NT2/D1 (cell line): ENCODE data around the gene FFAR1.
A peak's percentile ranks its signal among the peaks of the same experiment; 100 is the strongest.

Source experiments
- DNase-seq: peaks from one replicate; pipeline ENCODE4 v3.0.0-alpha.2; 2011; ENCODE audit warnings: low read depth, low spot score
- H3K27me3 ChIP-seq: 2 replicates; pipeline ENCODE4 v1.6.0; 2011; ENCODE audit warnings: mild to moderate bottlenecking; ENCODE audit not compliant: insufficient read length, insufficient read depth
- H3K36me3 ChIP-seq: 2 replicates; pipeline ENCODE4 v1.6.1; 2011; ENCODE audit warnings: mild to moderate bottlenecking, low read length, mixed read lengths; ENCODE audit not compliant: insufficient read depth, insufficient read length
- H3K4me1 ChIP-seq: 2 replicates; pipeline ENCODE4 v1.5.1; 2011; ENCODE audit not compliant: insufficient read depth, insufficient read length
- H3K4me3 ChIP-seq: 2 replicates; pipeline ENCODE4 v1.5.1; 2011; ENCODE audit warnings: low read depth; ENCODE audit not compliant: insufficient read length
- H3K9ac ChIP-seq: 2 replicates; pipeline ENCODE4 v1.6.0; 2011; ENCODE audit warnings: low read depth; ENCODE audit not compliant: insufficient read length
- H3K9me3 ChIP-seq: 2 replicates; pipeline ENCODE4 v1.5.1; 2011; ENCODE audit warnings: mild to moderate bottlenecking, low read length; ENCODE audit not compliant: insufficient read depth
- SUZ12 ChIP-seq: IDR thresholded peaks from 2 replicates; pipeline ENCODE4 v1.6.1; 2011; ENCODE audit not compliant: insufficient read length, insufficient read depth; ENCODE audit errors: extremely low read depth
- YY1 ChIP-seq: IDR thresholded peaks from 2 replicates; pipeline ENCODE4 v1.6.1; 2011; ENCODE audit not compliant: insufficient read length, insufficient read depth
- ZNF274 ChIP-seq: IDR thresholded peaks from 2 replicates; pipeline ENCODE4 v1.6.1; 2011; ENCODE audit warnings: mild to moderate bottlenecking, low read depth, low read length

The FFAR1 gene

GRCh38 chr19:35303357-35303915, 44.3 kb upstream of the FFAR1 start:
- DNase-seq, result no peak
- TF ChIP-seq YY1 (no peak), ZNF274 (no peak)
- H3K27me3 ChIP-seq, result no peaks in the 10 kb centered on the region
- H3K9me3 ChIP-seq, result no peaks in the 10 kb centered on the region
- H3K36me3 ChIP-seq, result no peaks in the 10 kb centered on the region
- peaks cover 16% of the 10 kb centered on the region for H3K4me1 ChIP-seq
- no peak overlapping the region for H3K9ac ChIP-seq
- H3K4me3 ChIP-seq, result no peak overlapping the region

- TF ChIP-seq SUZ12 (no peak), YY1 (no peak), ZNF274 (no peak)
- H3K4me1 ChIP-seq, result peaks cover 18% of the 10 kb centered on the region
- H3K27me3 ChIP-seq, result no peaks in the 10 kb centered on the region
- H3K36me3 ChIP-seq, result no peaks in the 10 kb centered on the region
- no peak overlapping the region for H3K9ac ChIP-seq
- no peak overlapping the region for H3K4me3 ChIP-seq
- H3K9me3 ChIP-seq, result no peaks in the 10 kb centered on the region
- DNase-seq, result no peak
Observed at GRCh38 chr19:35304036-35304435, 43.7 kb upstream of the FFAR1 start.

- Histone ChIP-seq H3K9me3 (no peaks in the 10 kb centered on the region), H3K4me1 (peaks cover 21% of the 10 kb centered on the region), H3K27me3 (no peaks in the 10 kb centered on the region), H3K4me3 (no peak overlapping the region), H3K36me3 (no peaks in the 10 kb centered on the region), H3K9ac (no peak overlapping the region)
- DNase-seq, result no peak
- TF ChIP-seq YY1, result no peak
- no peak for TF ChIP-seq ZNF274
- no peak for TF ChIP-seq SUZ12
Observed at GRCh38 chr19:35305181-35305580, 42.5 kb upstream of the FFAR1 start.

GRCh38 chr19:35306473-35307246, 41.0 kb upstream of the FFAR1 start:
- no peaks in the 10 kb centered on the region for H3K36me3 ChIP-seq
- no peak overlapping the region for H3K4me3 ChIP-seq
- H3K4me1 ChIP-seq, result peaks cover 17% of the 10 kb centered on the region
- DNase-seq, result no peak
- no peaks in the 10 kb centered on the region for H3K27me3 ChIP-seq
- no peak overlapping the region for H3K9ac ChIP-seq
- H3K9me3 ChIP-seq, result no peaks in the 10 kb centered on the region
- TF ChIP-seq ZNF274 (no peak), YY1 (no peak), SUZ12 (no peak)

- Histone ChIP-seq H3K9ac (no peak overlapping the region), H3K36me3 (no peaks in the 10 kb centered on the region), H3K4me3 (no peak overlapping the region), H3K27me3 (no peaks in the 10 kb centered on the region), H3K4me1 (peaks cover 21% of the 10 kb centered on the region), H3K9me3 (no peaks in the 10 kb centered on the region)
- TF ChIP-seq YY1, result no peak
- no peak for TF ChIP-seq ZNF274
- no peak for TF ChIP-seq SUZ12
- DNase-seq, result no peak
Observed at GRCh38 chr19:35307931-35308330, 39.8 kb upstream of the FFAR1 start.

- Histone ChIP-seq H3K9me3 (no peaks in the 10 kb centered on the region), H3K4me3 (no peak overlapping the region), H3K9ac (no peak overlapping the region), H3K27me3 (no peaks in the 10 kb centered on the region), H3K36me3 (no peaks in the 10 kb centered on the region), H3K4me1 (peaks cover 21% of the 10 kb centered on the region)
- TF ChIP-seq YY1 (no peak), ZNF274 (no peak), SUZ12 (no peak)
- no peak for DNase-seq
Observed at GRCh38 chr19:35308910-35309309, 38.8 kb upstream of the FFAR1 start.

GRCh38 chr19:35309481-35310279, 38.0 kb upstream of the FFAR1 start:
- H3K9ac ChIP-seq, result peak overlapping the region; percentile 26
- H3K4me3 ChIP-seq, result no peak overlapping the region
- no peaks in the 10 kb centered on the region for H3K36me3 ChIP-seq
- no peak for DNase-seq
- no peak for TF ChIP-seq ZNF274
- no peak for TF ChIP-seq SUZ12
- no peak for TF ChIP-seq YY1
- no peaks in the 10 kb centered on the region for H3K9me3 ChIP-seq
- H3K4me1 ChIP-seq, result peaks cover 21% of the 10 kb centered on the region
- H3K27me3 ChIP-seq, result no peaks in the 10 kb centered on the region
